IMR-90 (cell line): Measurements from ENCODE around the gene POLR3B. TPM values are rescaled to one million over a fixed set of nuclear protein-coding genes. Genes with fewer than 3 reads are reported as not detected.

Experiments used
- ATAC-seq: fragments of 200-7000 bp; cut with Tn5 transposase; 2 replicates; pipeline ENCODE4 v1.9.1; 2020; ENCODE audit warnings: low read depth, mild to moderate bottlenecking, moderate library complexity
- BruUV-seq: library from RNA; stranded (reverse); fragments of 400-500 nt; replicated peaks from 2 replicates; lab custom pipeline; 2021; lab: Mats Ljungman, UMichigan
- CTCF ChIA-PET: fragments of 300-600 bp; formaldehyde crosslinking; extraction: SDS; loops from one replicate; lab custom pipeline; 2021; ENCODE audit warnings: antibody characterized with exemption; lab: Yijun Ruan, JAX
- POLR2A ChIA-PET: fragments of 300-600 bp; sonication (Branson Sonifier 250); formaldehyde crosslinking; loops from one replicate; lab custom pipeline; 2022; ENCODE audit warnings: antibody characterized with exemption; ENCODE audit not compliant: unreplicated experiment; lab: Charles Lee
- DNase-seq: peaks from one replicate; pipeline ENCODE4 v3.0.0; 2013
- H2AFZ ChIP-seq: replicated peaks from 2 replicates; pipeline ENCODE3; 2013; ENCODE audit warnings: low read length, mild to moderate bottlenecking; ENCODE audit not compliant: poor library complexity
- H2AK5ac ChIP-seq: 2 replicates; pipeline ENCODE4 v1.6.1; 2013; ENCODE audit warnings: low read depth, low read length, inconsistent platforms
- H2AK9ac ChIP-seq: replicated peaks from 2 replicates; pipeline ENCODE3; 2013; ENCODE audit warnings: mild to moderate bottlenecking, low read depth, low read length, moderate library complexity; ENCODE audit not compliant: poor library complexity
- H2BK120ac ChIP-seq: 2 replicates; pipeline ENCODE4 v1.6.1; 2013; ENCODE audit warnings: low read depth, low read length, inconsistent platforms
- H2BK15ac ChIP-seq: 3 replicates; pipeline ENCODE4 v1.6.1; 2013; ENCODE audit warnings: low read depth, low read length, inconsistent platforms
- H2BK20ac ChIP-seq: 2 replicates; pipeline ENCODE4 v1.6.1; 2013; ENCODE audit warnings: low read depth, mild to moderate bottlenecking, inconsistent platforms, low read length, moderate library complexity
- H2BK5ac ChIP-seq: 2 replicates; pipeline ENCODE4 v1.6.1; 2013; ENCODE audit warnings: mild to moderate bottlenecking, low read depth, low read length, inconsistent platforms; ENCODE audit not compliant: poor library complexity, severe bottlenecking
- H3K14ac ChIP-seq: replicated peaks from 2 replicates; pipeline ENCODE4 v1.6.1; 2013; ENCODE audit warnings: low read depth, low read length, inconsistent platforms
- H3K18ac ChIP-seq: 2 replicates; pipeline ENCODE4 v1.6.1; 2013; ENCODE audit warnings: low read depth, low read length, control low read depth
- H3K23ac ChIP-seq: 2 replicates; pipeline ENCODE4 v1.6.1; 2013; ENCODE audit warnings: low read depth, low read length, inconsistent platforms
- H3K27ac ChIP-seq: 2 replicates; pipeline ENCODE4 v1.5.1; 2013; ENCODE audit warnings: mild to moderate bottlenecking, control low read depth, low read length; ENCODE audit not compliant: insufficient read depth
- H3K27me3 ChIP-seq: 2 replicates; pipeline ENCODE4 v1.6.1; 2013; ENCODE audit warnings: low read length; ENCODE audit not compliant: control insufficient read depth, insufficient read depth
- H3K36me3 ChIP-seq: 2 replicates; pipeline ENCODE4 v1.6.1; 2013; ENCODE audit warnings: low read length, mixed read lengths; ENCODE audit not compliant: control insufficient read depth, insufficient read depth
- H3K4ac ChIP-seq: 2 replicates; pipeline ENCODE4 v1.6.1; 2013; ENCODE audit warnings: low read depth, low read length, inconsistent platforms
- H3K4me1 ChIP-seq: 2 replicates; pipeline ENCODE4 v1.6.1; 2013; ENCODE audit warnings: low read length, mixed read lengths; ENCODE audit not compliant: control insufficient read depth, insufficient read depth
- H3K4me2 ChIP-seq: 2 replicates; pipeline ENCODE4 v1.6.1; 2013; ENCODE audit warnings: low read depth, mild to moderate bottlenecking, control low read depth, low read length, moderate library complexity
- H3K4me3 ChIP-seq: 2 replicates; pipeline ENCODE4 v1.5.1; 2013; ENCODE audit warnings: low read depth, mild to moderate bottlenecking, control low read depth, low read length, moderate library complexity; ENCODE audit not compliant: insufficient read depth
- H3K56ac ChIP-seq: 2 replicates; pipeline ENCODE4 v1.6.1; 2013; ENCODE audit warnings: low read length, inconsistent platforms; ENCODE audit not compliant: insufficient read depth; ENCODE audit errors: extremely low read depth
- H3K79me1 ChIP-seq, 2 experiments: 2 replicates each; pipeline ENCODE4 v1.6.1; 2013; ENCODE audit warnings: low read length in 2 of 2, inconsistent platforms in 1 of 2, low read depth in 1 of 2
- H3K9ac ChIP-seq: 2 replicates; pipeline ENCODE4 v1.6.1; 2013; ENCODE audit warnings: low read depth, low read length, control low read depth
- H3K9me1 ChIP-seq: 2 replicates; pipeline ENCODE4 v1.6.1; 2013; ENCODE audit warnings: low read length, inconsistent platforms; ENCODE audit not compliant: insufficient read depth
- H3K9me3 ChIP-seq: 2 replicates; pipeline ENCODE4 v1.6.1; 2013; ENCODE audit warnings: low read length; ENCODE audit not compliant: control insufficient read depth, insufficient read depth
- H4K20me1 ChIP-seq: 2 replicates; pipeline ENCODE4 v1.6.1; 2013; ENCODE audit warnings: low read length, inconsistent platforms; ENCODE audit not compliant: insufficient read depth
- H4K5ac ChIP-seq: 2 replicates; pipeline ENCODE4 v1.6.1; 2013; ENCODE audit warnings: mild to moderate bottlenecking, low read depth, low read length, control low read depth
- H4K8ac ChIP-seq, 2 experiments: 2 replicates each; pipeline ENCODE4 v1.6.1; 2013; ENCODE audit warnings: low read depth in 2 of 2, low read length in 2 of 2, control low read depth in 1 of 2, inconsistent platforms in 1 of 2
- H4K91ac ChIP-seq: 2 replicates; pipeline ENCODE4 v1.6.1; 2013; ENCODE audit warnings: low read depth, low read length, inconsistent platforms; ENCODE audit not compliant: insufficient read depth
- MXI1 ChIP-seq: IDR thresholded peaks from 2 replicates; pipeline ENCODE4 v1.6.1; 2012; ENCODE audit warnings: low read depth, mild to moderate bottlenecking, low read length, moderate library complexity, borderline replicate concordance
- NFE2L2 ChIP-seq: fragments of 150-350 bp; IDR thresholded peaks from 2 replicates; pipeline ENCODE4 v1.6.1; 2016; ENCODE audit warnings: low read depth, mild to moderate bottlenecking, low read length
- POLR2A ChIP-seq: IDR thresholded peaks from 2 replicates; pipeline ENCODE4 v1.6.1; 2012; ENCODE audit warnings: mild to moderate bottlenecking, low read depth, low read length
- RAD21 ChIP-seq: IDR thresholded peaks from 2 replicates; pipeline ENCODE4 v1.6.1; 2012; ENCODE audit warnings: low read length, improper control_type of control experiment
- RCOR1 ChIP-seq: IDR thresholded peaks from 2 replicates; pipeline ENCODE4 v1.6.1; 2012; ENCODE audit warnings: mild to moderate bottlenecking, low read length, improper control_type of control experiment; ENCODE audit not compliant: insufficient replicate concordance
- RFX5 ChIP-seq: IDR thresholded peaks from 2 replicates; pipeline ENCODE4 v1.8.0; 2012; ENCODE audit warnings: low read depth, mild to moderate bottlenecking, low read length, moderate library complexity
- WGBS, 2 experiments: methylation state at CpG; one replicate each; pipeline versions ENCODE4 v1.1.5 to v1.1.7; 2013; ENCODE audit warnings: missing lambda C conversion rate in 2 of 2; ENCODE audit not compliant: insufficient read length in 1 of 2; ENCODE audit errors: extremely low coverage in 2 of 2; 5-methylcytosine and 5-hydroxymethylcytosine counted together
- dilution Hi-C: fragments of 300-500 bp; cut with HindIII; formaldehyde crosslinking; loops from one replicate; pipeline ENCODE4 v1.14.3; 2018; ENCODE audit warnings: low sequenced_read_pairs; ENCODE audit not compliant: unreplicated experiment
- in situ Hi-C: fragments of 300-500 bp; cut with MboI; formaldehyde crosslinking; loops from 3 replicates; pipeline ENCODE4 v1.14.3; 2019; ENCODE audit warnings: low sequenced_read_pairs, inconsistent platforms, mixed read lengths
- intact Hi-C: fragments of 100-400 bp; cut with micrococcal nuclease; formaldehyde crosslinking; loops from 2 replicates; pipeline ENCODE4 v1.10.0; 2022
- polyA plus RNA-seq, 3 experiments: library from polyadenylated mRNA; depleted of rRNA; stranded (reverse); fragments of >200 nt; gene quantifications; 2 replicates each; pipeline ENCODE4 v1.2.3, GENCODE V29; 2012; ENCODE audit warnings: low replicate concordance in 1 of 3
- total RNA-seq: library from RNA; depleted of rRNA; stranded (reverse); fragments of >200 nt; gene quantifications from 2 replicates; pipeline ENCODE4 v1.2.3, GENCODE V29; 2012
- TF ChIP-seq, protein P1 (sequence below): conservative IDR thresholded peaks from 2 replicates; pipeline ENCODE4 v1.5.1; 2012; ENCODE audit warnings: mild to moderate bottlenecking, low read depth, low read length, improper control_type of control experiment
- TF ChIP-seq, protein P2 (sequence below): fragments of 150-350 bp; IDR thresholded peaks from 2 replicates; pipeline ENCODE4 v1.6.1; 2016; ENCODE audit warnings: low read depth, mild to moderate bottlenecking, low read length, moderate library complexity, borderline replicate concordance

Gene POLR3B
- total and polyA plus RNA-seq, 2 of the 4 experiments (the other 2 are of a cell fraction) = 6.9 to 15.4 TPM

DNA sequence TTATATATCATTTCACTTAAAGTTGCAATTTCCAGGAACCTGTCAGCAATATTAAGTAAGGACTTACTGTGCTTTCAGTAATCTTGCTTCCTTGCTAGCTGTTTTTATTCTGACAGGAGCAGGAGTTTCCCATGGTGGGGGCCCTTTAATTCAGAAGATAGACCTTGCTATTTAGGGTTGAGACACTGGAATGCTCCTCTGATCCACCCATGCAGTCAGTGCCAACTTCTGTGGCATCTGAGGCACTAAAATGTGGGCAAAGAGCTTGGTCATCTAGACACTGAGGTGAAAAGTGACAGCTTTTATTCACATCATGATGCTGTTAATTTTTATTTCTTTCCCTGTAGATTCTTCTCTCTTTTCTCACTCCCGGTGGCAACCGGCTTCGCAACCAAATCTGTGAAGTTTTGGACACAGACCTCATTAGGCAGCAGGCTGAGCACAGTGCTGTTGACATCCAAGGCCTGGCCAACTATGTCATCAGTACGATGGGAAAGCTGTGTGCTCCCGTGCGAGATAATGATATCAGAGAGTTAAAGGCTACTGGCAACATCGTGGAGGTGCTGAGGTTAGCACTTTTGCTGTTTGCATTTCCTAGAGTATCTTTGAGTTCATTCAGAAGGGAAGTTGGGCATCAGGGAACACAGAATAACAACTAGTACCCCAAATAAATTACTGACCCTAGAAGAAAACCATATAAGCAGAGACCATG is 36.3 kb upstream of the POLR3B start:
- whole genome bisulfite sequencing, 2 experiments = no CpG with 5 or more reads among the region's 7 CpGs
- Histone ChIP-seq H2BK120ac (no peak overlapping the region), H3K9me3 (no peaks in the 10 kb centered on the region), H3K9ac (no peak overlapping the region), H2BK15ac (no peak overlapping the region), H4K20me1 (no peaks in the 10 kb centered on the region), H2AK9ac (no peak overlapping the region), H3K4me1 (no peaks in the 10 kb centered on the region), H3K4ac (no peak overlapping the region), H4K8ac (no peak overlapping the region), H3K23ac (no peak overlapping the region), H4K5ac (no peak overlapping the region), H2BK20ac (no peak overlapping the region), H3K56ac (no peak overlapping the region), H4K91ac (no peak overlapping the region), H2AFZ (no peak overlapping the region), H3K18ac (no peak overlapping the region), H3K27ac (no peak overlapping the region), H3K27me3 (no peaks in the 10 kb centered on the region), H3K9me1 (no peaks in the 10 kb centered on the region; the same call in 1 of the 2 replicates), H3K36me3 (peaks cover 42% of the 10 kb centered on the region), H2AK5ac (no peak overlapping the region), H3K79me1 (no peaks in the 10 kb centered on the region), H3K4me2 (no peak overlapping the region), H2BK5ac (no peak overlapping the region), H3K4me3 (no peak overlapping the region), H3K14ac (no peak overlapping the region)
- dilution Hi-C loops (no loop called here), in situ Hi-C loops (no loop called here), intact Hi-C loops (no loop called here)
- no peak for DNase-seq
- POLR2A ChIA-PET = no interaction called here
- no peak for ATAC-seq
- no peak for TF ChIP-seq MXI1
- no peak for TF ChIP-seq RAD21
- TF ChIP-seq, protein P1, sequence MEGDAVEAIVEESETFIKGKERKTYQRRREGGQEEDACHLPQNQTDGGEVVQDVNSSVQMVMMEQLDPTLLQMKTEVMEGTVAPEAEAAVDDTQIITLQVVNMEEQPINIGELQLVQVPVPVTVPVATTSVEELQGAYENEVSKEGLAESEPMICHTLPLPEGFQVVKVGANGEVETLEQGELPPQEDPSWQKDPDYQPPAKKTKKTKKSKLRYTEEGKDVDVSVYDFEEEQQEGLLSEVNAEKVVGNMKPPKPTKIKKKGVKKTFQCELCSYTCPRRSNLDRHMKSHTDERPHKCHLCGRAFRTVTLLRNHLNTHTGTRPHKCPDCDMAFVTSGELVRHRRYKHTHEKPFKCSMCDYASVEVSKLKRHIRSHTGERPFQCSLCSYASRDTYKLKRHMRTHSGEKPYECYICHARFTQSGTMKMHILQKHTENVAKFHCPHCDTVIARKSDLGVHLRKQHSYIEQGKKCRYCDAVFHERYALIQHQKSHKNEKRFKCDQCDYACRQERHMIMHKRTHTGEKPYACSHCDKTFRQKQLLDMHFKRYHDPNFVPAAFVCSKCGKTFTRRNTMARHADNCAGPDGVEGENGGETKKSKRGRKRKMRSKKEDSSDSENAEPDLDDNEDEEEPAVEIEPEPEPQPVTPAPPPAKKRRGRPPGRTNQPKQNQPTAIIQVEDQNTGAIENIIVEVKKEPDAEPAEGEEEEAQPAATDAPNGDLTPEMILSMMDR = no peak
- TF ChIP-seq NFE2L2 = no peak
- TF ChIP-seq, protein P2, sequence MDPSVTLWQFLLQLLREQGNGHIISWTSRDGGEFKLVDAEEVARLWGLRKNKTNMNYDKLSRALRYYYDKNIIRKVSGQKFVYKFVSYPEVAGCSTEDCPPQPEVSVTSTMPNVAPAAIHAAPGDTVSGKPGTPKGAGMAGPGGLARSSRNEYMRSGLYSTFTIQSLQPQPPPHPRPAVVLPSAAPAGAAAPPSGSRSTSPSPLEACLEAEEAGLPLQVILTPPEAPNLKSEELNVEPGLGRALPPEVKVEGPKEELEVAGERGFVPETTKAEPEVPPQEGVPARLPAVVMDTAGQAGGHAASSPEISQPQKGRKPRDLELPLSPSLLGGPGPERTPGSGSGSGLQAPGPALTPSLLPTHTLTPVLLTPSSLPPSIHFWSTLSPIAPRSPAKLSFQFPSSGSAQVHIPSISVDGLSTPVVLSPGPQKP = no peak
- no peak for TF ChIP-seq POLR2A
- no peak for TF ChIP-seq RFX5
- TF ChIP-seq RCOR1 = no peak
- CTCF ChIA-PET = interaction anchor here (0.9 to 1.1 kb wide), 2 partner anchors 11 to 15 kb away, joined by 3 to 4 read pairs; no protein-coding TSS in a partner anchor
- BruUV-seq = no TSS peak
